ENCODE measurements around the gene FBXW8. TPM values are rescaled to one million over a fixed set of nuclear protein-coding genes. Genes with fewer than 3 reads are reported as not detected.

FBXW8 gene
- total and polyA plus RNA-seq, 12 donors, result 2.4 to 11.3 (median 7.4) TPM

- peak in 6 of 8 donors; percentile 5 to 61 (median 29) for ATAC-seq
- intact Hi-C loops (cut with DNase I), result no loop called here
- H3K27me3 ChIP-seq, result no peaks in the 10 kb centered on the region
- H3K9me3 ChIP-seq, result no peaks in the 10 kb centered on the region
- WGBS, 2 donors, result 48 to 55% methylated on average over 21 of the region's 21 CpGs
- peaks cover 0 to 66% (median 33%) of the 10 kb centered on the region in 9 donors for H3K4me1 ChIP-seq
- H3K27ac ChIP-seq, result peak overlapping the region in 9 of 10 donors; percentile 2 to 75 (median 55)
- no peak for TF ChIP-seq CTCF (IDR thresholded peaks at IDR 0.05)
- peaks cover 0 to 3% (median 0%) of the 10 kb centered on the region in 9 donors for H3K36me3 ChIP-seq
- H3K4me3 ChIP-seq, result no peak overlapping the region
- DNase-seq, result no peak
Observed at GRCh38 chr12:117060246-117060928, 149.6 kb downstream of the FBXW8 start.

- peak overlapping the region in 9 of 10 donors; percentile 2 to 75 (median 55) for H3K27ac ChIP-seq
- WGBS, 2 donors, result 62 to 64% methylated on average over 8 of the region's 8 CpGs
Observed at GRCh38 chr12:117060929-117061305, 150.2 kb downstream of the FBXW8 start.

GRCh38 chr12:117061555-117062079, 150.9 kb downstream of the FBXW8 start:
- no peak overlapping the region for H3K4me3 ChIP-seq
- H3K27me3 ChIP-seq, result no peaks in the 10 kb centered on the region
- H3K27ac ChIP-seq, result peak overlapping the region in 4 of 10 donors; percentile 55 to 75 (median 68)
- H3K9me3 ChIP-seq, result no peaks in the 10 kb centered on the region
- DNase-seq (no peak), ATAC-seq (no peak)
- peaks cover 0 to 75% (median 33%) of the 10 kb centered on the region in 9 donors for H3K4me1 ChIP-seq
- TF ChIP-seq CTCF (IDR thresholded peaks at IDR 0.05), result no peak
- peaks cover 0 to 1% (median 0%) of the 10 kb centered on the region in 9 donors for H3K36me3 ChIP-seq
- 93 to 94% methylated on average over 4 of the region's 4 CpGs for WGBS, 2 donors
- intact Hi-C loops (cut with DNase I), result no loop called here

More at GRCh38 chr12:117060929-117061305, 150.2 kb downstream of the FBXW8 start:
- Histone ChIP-seq H3K4me3 (no peak overlapping the region), H3K36me3 (peaks cover 0 to 3% (median 0%) of the 10 kb centered on the region in 9 donors), H3K9me3 (no peaks in the 10 kb centered on the region), H3K4me1 (peaks cover 0 to 70% (median 33%) of the 10 kb centered on the region in 9 donors), H3K27me3 (no peaks in the 10 kb centered on the region)
- DNase-seq (no peak), ATAC-seq (peak in 5 of 8 donors; percentile 3 to 18 (median 5))
- intact Hi-C loops (cut with DNase I), result no loop called here
- TF ChIP-seq CTCF (IDR thresholded peaks at IDR 0.05), result no peak

GRCh38 chr12:117063162-117063911, 152.6 kb downstream of the FBXW8 start:
- whole genome bisulfite sequencing, 2 donors, result 68 to 76% methylated on average over 16 of the region's 16 CpGs
- H3K27ac ChIP-seq, result peak overlapping the region in 6 of 10 donors; percentile 23 to 85 (median 46)
- H3K4me1 ChIP-seq, result peaks cover 0 to 83% (median 38%) of the 10 kb centered on the region in 9 donors
- intact Hi-C loops (cut with DNase I), result no loop called here
- H3K36me3 ChIP-seq, result no peaks in the 10 kb centered on the region
- H3K27me3 ChIP-seq, result no peaks in the 10 kb centered on the region
- no peak for TF ChIP-seq CTCF (IDR thresholded peaks at IDR 0.05)
- H3K4me3 ChIP-seq, result no peak overlapping the region
- DNase-seq, result peak in 1 of 2 donors; percentile 37
- H3K9me3 ChIP-seq, result no peaks in the 10 kb centered on the region
- ATAC-seq, result peak in 7 of 8 donors; percentile 12 to 74 (median 53)
